Measurements from ENCODE around the gene PCDH12. TPM values are rescaled to one million over a fixed set of nuclear protein-coding genes. Genes with fewer than 3 reads are reported as not detected.

The PCDH12 gene
- total RNA-seq, 1 donor from 2014 or later: 0.07 TPM

- H3K4me1 Mint-ChIP-seq: peaks cover 22% of the 10 kb centered on the region
- no peaks in the 10 kb centered on the region for H3K27me3 Mint-ChIP-seq (ENCODE audit: low read depth)
- no peak overlapping the region for H3K4me3 Mint-ChIP-seq
- no peak for TF ChIP-seq CTCF (IDR thresholded peaks at IDR 0.05; ENCODE audit: unreplicated experiment)
- H3K27ac Mint-ChIP-seq: no peak overlapping the region
- no peaks in the 10 kb centered on the region for H3K9me3 Mint-ChIP-seq
- no peak for DNase-seq (ENCODE audit: low spot score in 2 of 2, unreplicated experiment in 2 of 2)
- no peaks in the 10 kb centered on the region for H3K36me3 Mint-ChIP-seq
These were observed 7.1 kb upstream of the PCDH12 start for GRCh38 chr5:141965071-141965470.

GRCh38 chr5:141963701-141964100, 5.7 kb upstream of the PCDH12 start:
- no peak for DNase-seq (ENCODE audit: low spot score in 2 of 2, unreplicated experiment in 2 of 2)
- Mint-ChIP-seq H3K36me3 (no peaks in the 10 kb centered on the region), H3K27ac (no peak overlapping the region), H3K27me3 (ENCODE audit: low read depth) (no peaks in the 10 kb centered on the region), H3K4me3 (no peak overlapping the region), H3K9me3 (no peaks in the 10 kb centered on the region), H3K4me1 (peaks cover 12% of the 10 kb centered on the region)
- no peak for TF ChIP-seq CTCF (IDR thresholded peaks at IDR 0.05; ENCODE audit: unreplicated experiment)

- Mint-ChIP-seq H3K27ac (no peak overlapping the region), H3K9me3 (no peaks in the 10 kb centered on the region), H3K27me3 (ENCODE audit: low read depth) (no peaks in the 10 kb centered on the region), H3K36me3 (no peaks in the 10 kb centered on the region), H3K4me1 (peaks cover 10% of the 10 kb centered on the region), H3K4me3 (no peak overlapping the region)
- TF ChIP-seq CTCF (IDR thresholded peaks at IDR 0.05; ENCODE audit: unreplicated experiment): no peak
- no peak for DNase-seq (ENCODE audit: low spot score in 2 of 2, unreplicated experiment in 2 of 2)
These were observed 3.5 kb upstream of the PCDH12 start for GRCh38 chr5:141961466-141961865.

- peak; percentile 80 for TF ChIP-seq CTCF (IDR thresholded peaks at IDR 0.05; ENCODE audit: unreplicated experiment)
- peak overlapping the region; percentile 19 for H3K4me3 Mint-ChIP-seq
These were observed 2.7 kb upstream of the PCDH12 start for GRCh38 chr5:141960449-141961323.

GRCh38 chr5:141960018-141960417, 2.0 kb upstream of the PCDH12 start:
- H3K9me3 Mint-ChIP-seq: no peaks in the 10 kb centered on the region
- peaks cover 10% of the 10 kb centered on the region for H3K4me1 Mint-ChIP-seq
- H3K27ac Mint-ChIP-seq: no peak overlapping the region
- DNase-seq (ENCODE audit: low spot score in 2 of 2, unreplicated experiment in 2 of 2): no peak
- H3K27me3 Mint-ChIP-seq (ENCODE audit: low read depth): no peaks in the 10 kb centered on the region
- TF ChIP-seq CTCF (IDR thresholded peaks at IDR 0.05; ENCODE audit: unreplicated experiment): no peak
- H3K36me3 Mint-ChIP-seq: no peaks in the 10 kb centered on the region
- H3K4me3 Mint-ChIP-seq: no peak overlapping the region

More at GRCh38 chr5:141960449-141961323, 2.7 kb upstream of the PCDH12 start:
- H3K36me3 Mint-ChIP-seq: no peaks in the 10 kb centered on the region
- H3K27ac Mint-ChIP-seq: no peak overlapping the region
- no peaks in the 10 kb centered on the region for H3K27me3 Mint-ChIP-seq (ENCODE audit: low read depth)
- H3K9me3 Mint-ChIP-seq: no peaks in the 10 kb centered on the region
- DNase-seq (ENCODE audit: low spot score in 2 of 2, unreplicated experiment in 2 of 2): peak; percentile 74 to 93
- peaks cover 10% of the 10 kb centered on the region for H3K4me1 Mint-ChIP-seq
